ENCODE data around the gene C3.

C3 gene

DNA sequence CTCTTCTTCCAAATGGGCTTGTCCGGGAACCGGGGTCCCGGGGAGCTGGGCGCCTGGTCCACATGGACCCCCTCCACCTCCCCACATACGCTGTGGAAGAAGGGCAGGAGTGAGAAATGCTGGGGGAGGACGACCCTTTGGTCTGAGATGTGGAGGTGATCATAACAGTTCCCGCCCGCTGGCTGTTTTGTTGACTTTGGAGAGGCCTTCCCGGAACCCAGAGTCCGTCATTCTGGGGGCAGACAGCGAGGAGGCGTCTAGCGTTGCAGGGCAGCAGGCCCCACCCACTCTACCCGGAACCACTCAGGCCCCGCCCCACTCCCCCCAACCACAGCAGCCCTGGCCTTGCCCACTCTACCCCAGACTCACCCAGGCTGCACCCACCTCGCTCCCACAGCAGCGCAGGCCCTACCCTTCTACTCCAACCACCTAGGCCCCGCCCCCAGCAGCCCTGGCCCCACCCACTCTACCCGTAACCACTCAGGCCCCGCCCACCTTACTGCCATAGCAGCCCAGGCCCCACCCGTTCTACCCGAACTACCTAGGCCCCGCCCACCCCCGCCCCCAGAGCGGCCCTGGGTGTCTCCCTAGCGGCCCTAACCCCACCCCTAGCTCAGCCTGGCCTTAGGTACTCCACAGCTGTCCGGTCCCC, 9.8 kb upstream of the C3 start:
- no peak for FAIRE-seq

DNA sequence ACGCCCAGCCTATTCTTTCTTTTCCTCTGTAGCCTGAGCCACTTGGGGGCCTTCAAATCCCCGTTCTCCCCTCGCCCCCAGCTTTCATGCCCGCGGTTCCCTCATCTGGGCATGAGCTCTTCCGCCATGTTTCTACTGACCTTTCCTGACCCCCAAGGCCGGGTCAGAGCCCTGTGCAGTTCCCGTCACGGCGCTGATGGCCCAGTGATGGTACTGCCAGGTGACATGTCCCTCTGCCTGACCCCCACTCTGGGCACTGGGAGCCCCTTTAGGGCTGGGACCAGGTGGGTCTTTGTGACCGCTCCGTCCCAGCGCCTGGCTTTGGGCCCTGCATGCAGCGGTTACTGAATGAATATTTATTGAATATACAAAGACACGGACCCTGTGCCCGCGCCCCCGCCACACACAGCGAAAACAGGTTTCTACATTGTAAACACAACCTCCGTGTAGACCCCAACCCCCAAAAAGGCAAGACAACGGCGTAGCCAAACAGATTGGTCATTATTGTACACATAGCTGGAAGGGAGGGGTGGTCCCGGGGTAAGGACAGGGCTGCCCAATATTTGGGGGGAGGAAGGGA, 9.2 kb upstream of the C3 start:
- no peak for FAIRE-seq

DNA sequence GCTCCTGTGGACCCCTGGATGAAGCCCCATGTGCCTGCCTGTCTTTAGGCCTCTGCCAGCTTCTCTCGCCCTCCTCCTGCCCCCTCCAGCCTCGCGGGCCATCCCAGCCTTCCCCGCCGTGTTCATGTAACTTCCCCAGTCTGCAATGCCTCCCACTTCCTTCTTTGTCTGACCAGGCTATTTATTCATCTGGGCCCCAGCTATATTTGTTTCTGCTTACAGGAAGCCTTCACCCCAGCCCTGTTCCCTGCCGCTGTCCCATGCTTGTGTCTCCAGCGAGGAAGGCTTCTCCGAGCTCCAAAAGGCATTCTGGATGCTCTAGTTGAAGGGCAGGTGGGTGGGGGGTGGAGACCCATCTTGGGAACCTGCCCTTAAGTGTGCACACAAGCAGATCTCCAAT, 7.9 kb upstream of the C3 start:
- no peak for FAIRE-seq

DNA sequence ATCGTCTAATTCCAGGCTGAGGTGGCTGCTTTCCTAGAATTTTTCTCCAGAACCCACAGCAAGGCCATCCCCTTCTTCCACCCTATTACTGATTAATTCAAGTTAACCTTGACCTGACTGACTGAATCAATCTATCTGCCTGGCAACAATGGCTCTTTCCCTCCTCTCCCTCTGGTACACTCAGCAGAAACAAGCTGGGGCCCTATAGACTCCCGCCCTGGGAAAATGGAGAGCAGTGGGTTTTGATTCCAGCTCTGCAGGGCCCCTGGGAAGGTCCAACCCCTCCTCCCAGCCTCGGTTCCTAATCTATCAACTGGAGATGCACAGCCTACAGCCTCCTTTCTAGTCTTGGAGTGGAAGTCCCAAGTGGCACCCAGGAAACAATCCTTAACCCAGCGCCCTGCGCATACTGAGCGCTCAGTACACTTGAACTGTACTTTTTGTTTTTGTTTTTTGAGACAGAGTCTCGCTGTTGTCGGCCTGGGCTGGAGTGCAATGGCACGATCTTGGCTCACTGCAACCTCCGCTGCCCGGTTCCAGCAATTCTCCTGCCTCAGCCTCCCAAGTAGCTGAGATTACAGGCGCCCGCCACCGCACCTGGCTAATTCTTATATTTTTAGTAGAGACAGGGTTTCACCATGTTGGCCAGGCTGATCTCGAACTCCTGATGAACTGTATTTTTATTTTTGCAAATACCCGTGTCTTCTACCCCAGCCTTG, 5.2 kb upstream of the C3 start:
- FAIRE-seq: no peak

GRCh38 chr19:6724631-6725492, 4.4 kb upstream of the C3 start:
- no peak for FAIRE-seq

GRCh38 chr19:6723738-6724137, 3.3 kb upstream of the C3 start:
- FAIRE-seq: no peak

GRCh38 chr19:6723108-6723618, 2.7 kb upstream of the C3 start:
- FAIRE-seq: no peak

DNA sequence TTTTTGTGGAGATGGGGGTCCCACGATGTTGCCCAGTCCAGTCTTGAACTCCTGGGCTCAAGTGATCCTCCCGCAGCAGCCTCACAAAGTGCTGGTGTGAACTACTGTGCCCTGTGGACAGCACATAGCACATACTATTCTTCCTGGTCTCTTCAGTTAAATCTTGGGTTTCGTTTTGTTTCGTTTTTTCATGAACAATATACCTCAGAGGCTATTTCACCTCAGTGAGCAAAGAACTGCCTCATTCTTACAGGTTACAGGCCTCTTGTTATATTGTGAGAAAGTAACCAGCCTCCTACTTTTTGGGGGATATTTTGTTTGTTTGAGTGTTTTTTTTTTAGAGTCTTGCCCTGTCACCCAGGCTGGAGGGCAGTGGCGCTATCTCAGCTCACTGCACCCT, 1.3 kb upstream of the C3 start:
- FAIRE-seq: no peak

DNA sequence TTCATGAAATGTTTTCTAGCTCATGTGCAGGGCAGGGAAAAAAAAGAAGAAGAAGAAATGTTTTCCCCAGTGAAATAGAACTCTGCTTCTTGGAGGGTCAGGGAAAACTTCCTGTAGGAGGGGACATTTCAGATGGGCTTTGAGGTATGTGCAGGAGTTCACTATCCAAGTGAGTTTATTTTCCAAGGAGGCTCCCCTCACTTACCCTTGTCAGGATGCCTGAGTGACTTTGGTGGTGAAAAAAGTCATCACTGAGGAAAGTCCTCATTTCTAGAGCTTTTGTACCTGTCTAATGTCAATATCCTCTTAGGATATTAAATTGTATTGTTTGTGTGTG, 656 bp upstream of the C3 start:
- FAIRE-seq: no peak

DNA sequence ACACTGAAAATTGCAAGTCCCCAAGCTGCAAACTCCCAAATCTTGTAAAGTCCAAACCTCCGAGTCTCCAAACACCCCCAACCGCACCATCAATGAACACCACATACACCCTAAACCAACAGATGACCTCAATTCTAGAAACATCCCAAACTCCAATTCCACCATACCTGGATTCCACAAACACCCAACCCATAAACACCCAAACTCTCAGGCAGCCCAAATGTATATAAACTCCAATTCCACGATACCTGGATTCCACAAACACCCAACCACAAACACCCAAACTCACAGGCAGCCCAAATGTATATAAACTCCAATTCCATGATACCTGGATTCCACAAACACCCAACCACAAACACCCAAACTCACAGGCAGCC, 470 bp downstream of the C3 start:
- no peak for FAIRE-seq

- FAIRE-seq: no peak
Measured at GRCh38 chr19:6719540-6719861, 949 bp downstream of the C3 start.

DNA sequence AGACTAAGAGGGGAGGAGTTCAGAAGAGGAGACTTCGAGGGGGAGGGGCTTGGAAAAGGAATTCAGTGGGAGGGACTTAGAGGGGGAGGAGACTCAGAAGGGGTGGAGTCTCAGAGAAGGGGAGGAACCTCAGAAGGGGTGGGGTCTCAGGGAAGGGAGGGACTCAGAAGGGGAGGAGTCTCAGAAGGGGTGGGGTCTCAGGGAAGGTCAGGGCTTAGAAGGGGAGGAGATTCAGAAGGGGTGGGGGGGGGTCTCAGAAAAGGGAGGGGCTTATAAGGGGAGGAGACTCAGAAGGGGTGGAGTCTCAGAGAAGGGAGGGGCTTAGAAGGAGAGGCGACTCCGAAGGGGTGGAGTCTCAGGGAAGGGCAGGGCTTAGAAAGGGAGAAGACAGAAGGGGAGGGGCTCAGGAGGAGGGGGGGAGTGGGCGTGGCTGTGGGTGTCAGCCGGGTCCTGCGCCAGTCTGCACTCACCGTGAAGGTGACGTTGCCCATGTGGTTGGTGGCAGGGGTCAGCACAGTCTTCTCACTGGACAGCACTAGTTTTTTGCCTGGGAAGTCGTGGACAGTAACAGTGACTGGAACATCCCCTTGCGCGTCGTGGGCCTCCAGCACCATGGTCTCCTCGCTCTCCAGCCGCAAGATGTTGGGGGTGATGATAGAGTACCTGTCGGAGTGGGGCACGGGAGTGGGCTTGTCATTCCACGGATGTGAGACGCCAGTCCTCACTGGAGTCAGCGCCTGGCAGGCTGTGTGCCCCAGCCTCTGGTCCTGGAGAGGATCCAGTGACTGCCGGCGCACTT, 1.5 kb downstream of the C3 start:
- no peak for FAIRE-seq

DNA sequence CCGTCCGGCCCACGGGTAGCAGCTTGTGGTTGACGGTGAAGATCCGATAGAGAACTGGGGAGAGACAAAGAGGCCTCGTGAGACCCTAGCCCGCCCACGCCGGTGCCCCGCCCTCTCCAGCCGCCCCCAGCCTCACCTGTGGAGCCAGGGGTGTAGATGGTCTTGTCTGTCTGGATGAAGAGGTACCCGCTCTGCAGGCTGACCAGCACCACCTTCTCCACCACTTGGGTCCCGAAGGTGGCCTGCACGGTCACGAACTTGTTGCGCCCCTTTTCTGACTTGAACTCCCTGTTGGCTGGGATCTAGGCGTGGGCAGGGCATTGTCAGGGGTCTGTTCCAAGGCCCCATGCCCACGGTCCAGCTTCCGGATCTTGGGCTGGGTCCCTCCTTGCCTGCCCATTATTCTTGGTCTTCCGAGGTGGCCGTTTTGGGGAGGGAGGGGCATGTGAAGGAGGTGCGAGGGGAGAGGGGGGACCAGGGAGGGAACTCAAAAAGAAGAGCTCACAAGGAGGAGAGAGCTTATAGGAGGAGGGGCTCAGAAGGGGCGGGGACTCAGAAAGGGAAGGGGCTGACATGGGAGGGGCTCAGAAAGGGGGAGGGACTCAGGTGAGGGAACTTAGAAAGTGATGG, 2.2 kb downstream of the C3 start:
- no peak for FAIRE-seq

- FAIRE-seq: no peak
Measured at GRCh38 chr19:6717441-6717971, 2.9 kb downstream of the C3 start.

GRCh38 chr19:6717036-6717435, 3.4 kb downstream of the C3 start:
- FAIRE-seq: no peak

DNA sequence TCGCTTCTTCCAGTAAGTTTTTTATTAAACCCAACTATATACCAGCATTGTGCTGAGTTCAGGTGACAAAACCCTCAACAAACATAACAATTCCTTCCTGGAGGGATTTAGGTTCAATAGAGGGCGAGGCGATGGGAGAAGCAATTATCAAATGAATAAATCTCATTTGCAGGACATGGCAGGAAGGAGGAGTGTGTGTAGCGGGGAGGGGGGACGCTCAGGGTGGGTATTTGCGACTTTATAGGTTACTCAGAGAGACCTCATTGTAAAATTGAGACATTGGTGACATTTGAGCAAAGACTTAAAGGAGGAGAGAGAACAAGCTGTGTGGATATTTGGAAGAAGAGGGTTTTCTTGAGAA, 3.9 kb downstream of the C3 start:
- FAIRE-seq: no peak

DNA sequence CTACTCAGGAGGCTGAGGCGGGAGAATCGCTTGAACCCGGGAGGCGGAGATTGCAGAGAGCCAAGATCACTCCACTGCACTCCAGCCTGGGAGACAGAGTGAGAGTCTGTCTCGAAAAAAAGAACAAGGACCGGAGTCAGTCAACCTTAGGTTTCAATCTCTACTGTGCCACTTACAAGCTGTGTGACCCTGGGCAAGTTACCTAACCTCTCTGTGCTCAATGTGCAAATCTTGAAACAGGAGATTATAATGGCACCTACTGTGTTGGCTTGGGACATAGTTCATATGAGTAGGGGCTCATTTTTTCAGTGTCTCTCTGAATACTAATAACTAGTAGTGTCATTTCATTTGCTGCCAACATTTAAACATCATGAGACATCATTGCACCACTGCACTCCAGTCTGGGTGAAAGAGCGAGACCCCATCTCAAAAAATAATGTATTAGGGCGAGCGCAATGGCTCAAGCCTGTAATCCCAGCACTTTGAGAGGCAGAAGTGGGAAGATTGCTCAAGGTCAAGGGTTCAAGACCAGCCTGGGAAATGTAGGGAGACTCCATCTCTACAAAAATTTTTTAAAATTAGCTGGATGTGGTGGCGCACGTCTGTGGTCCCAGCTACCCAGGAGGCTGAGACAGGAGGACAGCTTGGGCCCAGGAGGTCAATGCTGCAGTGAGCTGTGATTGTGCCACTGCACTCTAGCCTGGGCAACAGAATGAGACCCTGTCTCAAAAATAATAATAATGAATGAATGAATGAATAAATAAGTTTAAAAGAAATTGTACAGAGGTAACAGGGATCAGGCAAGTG, 5.5 kb downstream of the C3 start:
- FAIRE-seq: no peak

DNA sequence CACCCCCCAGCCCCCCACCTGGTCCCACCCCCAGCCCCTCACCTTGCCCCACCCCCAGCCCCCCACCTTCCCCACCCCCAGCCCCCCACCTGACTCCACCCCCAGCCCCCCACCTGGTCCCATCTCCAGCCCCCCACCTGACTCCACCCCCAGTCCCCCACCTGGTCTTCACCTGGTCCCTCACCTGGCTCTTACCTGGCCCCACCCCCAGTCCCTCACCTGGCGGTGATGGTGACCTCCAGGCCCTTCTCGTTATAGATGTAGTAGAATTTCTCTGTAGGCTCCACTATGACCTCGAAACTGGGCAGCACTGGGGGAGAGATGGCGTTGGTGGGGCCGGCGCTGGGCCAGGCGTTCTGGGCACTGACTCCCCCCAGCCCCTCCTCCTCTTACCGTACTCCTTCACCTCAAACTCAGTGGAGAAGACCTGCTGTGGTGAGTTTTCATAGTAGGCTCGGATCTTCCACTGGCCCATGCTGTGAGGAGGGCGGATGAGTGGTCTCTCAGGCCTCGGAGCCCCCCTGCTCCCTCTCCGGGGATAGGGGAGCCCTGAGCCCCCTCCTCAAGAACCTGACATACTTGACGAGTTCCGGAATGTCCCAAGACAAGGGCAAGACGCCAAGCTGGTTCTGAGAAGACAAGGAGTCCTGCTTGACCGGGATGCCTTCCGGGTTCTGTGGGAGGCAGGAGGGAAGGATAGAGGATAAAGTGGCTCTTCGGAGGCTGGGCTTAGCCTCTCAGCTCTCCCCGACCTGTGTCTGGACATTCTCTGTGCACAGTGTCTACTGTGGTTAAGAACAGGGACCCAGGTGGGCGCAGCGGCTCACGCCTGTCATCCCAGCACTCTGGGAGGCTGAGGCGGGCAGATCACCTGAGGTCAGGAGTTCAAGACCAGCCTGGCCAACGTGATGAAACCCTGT, 6.4 kb downstream of the C3 start:
- FAIRE-seq: no peak

- FAIRE-seq: no peak
Measured at GRCh38 chr19:6712692-6713670, 7.5 kb downstream of the C3 start.
